T-helper 2 cell (primary cell): ENCODE results near the gene AP5B1.

Experiments used
- DNase-seq, 5 experiments: peaks; one replicate each; pipeline versions ENCODE4 v3.0.0 to v3.0.0-alpha.2; 2012 to 2022

AP5B1 gene

DNA sequence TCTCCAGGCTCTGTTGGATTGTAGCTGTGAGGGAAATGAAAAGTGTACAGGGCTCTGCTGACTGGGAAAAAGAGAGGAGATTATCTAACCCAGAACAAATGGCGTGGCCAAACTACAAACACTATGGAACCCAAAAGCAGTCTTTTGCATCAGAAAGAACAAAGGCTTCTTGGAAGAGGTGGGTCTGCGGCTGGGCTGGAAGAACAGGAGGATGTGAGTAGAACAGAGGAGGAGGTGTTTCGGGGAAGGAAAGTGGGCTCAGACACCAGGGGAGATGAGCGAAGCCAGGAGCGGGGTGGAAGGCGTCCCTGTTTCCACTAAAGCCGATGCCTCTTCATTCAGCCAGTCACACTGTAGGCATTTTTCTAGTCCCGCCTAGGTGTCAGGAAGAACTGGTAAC lies 18.1 kb upstream of the AP5B1 start:
- no peak for DNase-seq

GRCh38 chr11:65797711-65798110 lies 16.9 kb upstream of the AP5B1 start:
- DNase-seq: no peak

- no peak for DNase-seq
Observed at GRCh38 chr11:65796726-65797601, 16.2 kb upstream of the AP5B1 start.

DNA sequence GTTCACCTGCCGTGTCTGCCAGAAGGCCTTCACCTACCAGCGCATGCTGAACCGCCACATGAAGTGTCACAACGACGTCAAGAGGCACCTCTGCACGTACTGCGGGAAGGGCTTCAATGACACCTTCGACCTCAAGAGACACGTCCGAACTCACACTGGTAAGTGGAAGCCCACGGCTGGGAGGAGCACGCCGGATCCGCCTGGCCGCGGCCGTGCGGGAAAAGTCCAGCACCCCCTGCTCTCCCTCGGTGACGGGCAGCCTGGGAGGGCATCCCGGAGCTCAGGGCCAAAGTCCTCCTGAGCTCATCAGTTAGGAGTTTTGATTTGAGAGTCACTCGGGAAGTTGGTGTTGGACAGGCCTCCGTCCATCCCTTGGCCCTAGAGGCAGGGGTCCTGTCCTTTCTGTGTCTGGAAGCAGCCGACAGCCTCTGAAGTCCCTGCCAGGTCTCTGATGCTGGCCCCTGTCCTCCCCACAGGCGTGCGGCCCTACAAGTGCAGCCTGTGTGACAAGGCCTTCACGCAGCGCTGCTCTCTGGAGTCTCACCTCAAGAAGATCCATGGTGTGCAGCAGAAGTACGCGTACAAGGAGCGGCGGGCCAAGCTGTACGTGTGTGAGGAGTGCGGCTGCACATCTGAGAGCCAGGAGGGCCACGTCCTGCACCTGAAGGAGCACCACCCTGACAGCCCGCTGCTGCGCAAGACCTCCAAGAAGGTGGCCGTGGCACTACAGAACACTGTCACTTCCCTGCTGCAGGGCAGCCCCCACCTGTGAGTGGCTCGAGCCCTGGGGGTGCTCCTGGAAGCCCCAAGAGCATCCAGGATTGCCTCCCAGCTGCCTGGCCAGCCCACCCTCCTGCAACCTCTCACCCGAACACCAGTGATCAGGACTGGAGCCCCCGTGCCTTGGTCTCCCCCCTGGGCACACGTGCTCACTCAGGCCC lies 14.1 kb upstream of the AP5B1 start:
- DNase-seq: no peak

GRCh38 chr11:65793625-65794400 lies 13.0 kb upstream of the AP5B1 start:
- no peak for DNase-seq

- no peak for DNase-seq
Observed at GRCh38 chr11:65793144-65793581, 12.4 kb upstream of the AP5B1 start.

GRCh38 chr11:65792456-65792855 lies 11.7 kb upstream of the AP5B1 start:
- no peak for DNase-seq

- peak in 1 of 5 experiments; percentile 30 for DNase-seq
Observed at GRCh38 chr11:65791719-65792213, 11.0 kb upstream of the AP5B1 start.

GRCh38 chr11:65790902-65791650 lies 10.3 kb upstream of the AP5B1 start:
- DNase-seq: no peak

DNA sequence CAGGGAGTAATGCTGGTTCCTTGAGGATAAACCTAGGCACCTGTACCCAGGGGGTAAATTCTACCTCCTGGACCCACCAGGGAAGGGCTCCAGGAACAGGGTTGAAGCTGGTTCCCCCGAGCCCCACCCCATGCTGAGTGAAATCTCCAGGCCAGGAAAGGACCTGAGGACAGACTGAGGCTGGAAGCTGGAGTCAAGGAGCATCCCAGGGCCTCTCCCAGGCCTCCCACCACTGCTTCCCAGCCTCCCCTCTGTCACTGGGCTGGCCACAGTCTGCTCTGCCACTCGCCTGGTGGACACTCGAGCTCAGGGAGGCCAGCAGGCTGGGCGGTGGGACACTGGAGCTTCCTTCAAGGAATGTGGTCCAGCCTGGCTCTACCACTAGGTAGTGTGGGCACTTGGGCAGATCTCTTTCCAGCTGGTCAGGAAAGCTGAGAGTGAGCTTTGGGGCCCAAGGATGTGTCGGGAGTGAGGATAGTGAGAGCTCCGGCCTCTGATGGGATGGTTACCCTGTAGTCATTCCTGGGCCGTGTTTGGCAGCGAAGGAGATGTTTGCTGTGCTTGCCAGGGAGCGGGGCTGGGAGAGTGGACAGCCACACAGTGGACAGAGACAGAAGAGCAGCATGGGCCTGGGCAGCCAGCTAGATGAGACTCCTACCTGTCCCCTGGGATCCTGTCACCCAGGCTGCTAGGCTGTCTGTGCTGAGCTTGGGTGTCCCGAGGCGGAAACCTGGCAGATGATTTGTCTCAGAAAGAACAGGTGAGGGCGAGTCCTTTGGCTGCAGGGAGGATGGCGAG lies 9.5 kb upstream of the AP5B1 start:
- no peak for DNase-seq

DNA sequence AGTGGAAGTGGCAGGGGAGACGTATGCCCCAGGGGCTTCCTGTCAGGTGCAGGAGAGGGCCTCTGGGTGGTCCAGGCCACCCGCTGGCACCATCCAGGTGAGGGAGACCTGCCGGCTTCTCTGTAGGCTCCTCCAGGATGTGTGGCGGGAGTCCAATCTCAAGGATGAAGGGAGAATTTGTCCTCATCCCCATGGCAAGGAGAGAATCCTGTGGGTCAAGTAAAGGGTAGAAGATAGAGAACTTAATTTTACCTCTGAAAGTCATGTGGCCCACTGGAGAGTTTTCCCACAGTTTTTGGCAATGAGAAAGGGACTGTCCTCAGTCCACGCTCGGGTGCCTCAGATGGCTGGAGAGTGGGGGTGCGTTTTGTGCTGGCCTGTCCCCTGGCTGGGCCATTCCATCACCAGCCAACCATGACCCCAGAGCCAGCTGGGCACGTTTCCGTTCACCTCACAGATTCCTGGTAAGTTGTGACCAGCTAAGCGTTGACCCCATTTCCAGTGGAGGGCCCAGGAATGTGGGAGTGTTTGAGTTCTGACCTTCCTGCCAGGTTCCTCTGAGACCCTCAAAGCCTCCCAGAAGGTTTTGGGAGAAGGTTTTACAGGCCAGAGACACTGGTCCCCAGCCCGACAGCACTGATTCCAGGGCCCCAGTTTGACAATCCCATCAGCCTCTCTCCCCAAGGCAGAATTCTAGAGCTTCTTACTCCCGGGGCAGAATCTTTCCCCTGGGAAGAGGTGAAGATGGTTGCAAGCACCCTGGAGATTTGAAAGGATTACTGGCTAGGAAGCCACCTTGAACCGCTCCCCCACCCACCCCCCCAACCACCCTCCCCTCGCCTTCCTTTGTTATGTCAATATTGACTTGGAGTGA lies 8.7 kb upstream of the AP5B1 start:
- no peak for DNase-seq

GRCh38 chr11:65788821-65789220 lies 8.0 kb upstream of the AP5B1 start:
- DNase-seq: no peak

DNA sequence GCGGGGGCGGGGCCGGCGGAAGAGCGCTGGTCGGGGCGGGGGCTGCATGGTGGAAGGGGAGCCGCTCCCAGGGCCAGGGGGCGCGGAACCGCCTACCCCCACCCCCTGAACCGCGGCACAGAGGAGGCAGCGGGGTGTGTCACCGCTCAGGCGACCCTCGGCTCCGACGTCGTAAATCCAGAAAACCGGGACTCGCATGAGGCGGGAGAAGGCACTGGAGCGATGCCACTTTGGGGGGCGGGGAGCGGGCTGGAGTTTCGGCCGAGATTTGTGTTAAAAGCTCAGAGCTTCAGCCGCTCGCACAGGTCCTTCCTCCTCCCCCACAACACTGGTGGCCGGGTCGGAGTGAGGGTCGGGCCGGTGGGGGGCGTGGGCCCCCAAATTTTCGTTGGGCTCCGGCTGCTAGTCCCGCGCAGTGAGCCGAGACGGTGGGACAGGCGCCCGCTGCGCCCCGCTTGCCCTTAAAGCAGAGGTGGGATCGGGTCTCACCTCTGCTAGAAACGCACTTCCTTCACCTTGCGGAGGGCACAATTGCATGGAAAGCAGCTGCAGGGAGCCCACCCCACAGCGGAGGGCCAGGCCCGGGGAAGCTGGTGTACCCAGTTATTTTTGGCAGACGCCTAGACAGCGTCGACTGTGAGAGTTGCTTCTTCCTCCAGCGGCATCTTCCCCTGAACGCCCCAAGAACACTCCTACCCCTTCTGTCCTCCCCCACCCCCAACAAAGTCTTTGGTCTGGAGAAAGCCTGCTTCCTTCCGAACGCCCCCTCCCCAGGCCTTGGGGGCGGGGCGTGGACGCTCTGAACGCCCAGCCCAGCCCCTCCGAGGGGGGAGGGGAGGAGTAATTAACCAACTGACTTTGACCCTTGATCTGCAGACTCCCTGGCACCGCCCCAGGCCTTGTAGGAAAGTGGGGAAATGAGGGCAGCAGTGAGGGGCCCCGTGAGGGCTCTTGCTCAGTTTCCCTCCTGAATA lies 7.2 kb upstream of the AP5B1 start:
- DNase-seq: no peak

GRCh38 chr11:65786786-65787636 lies 6.2 kb upstream of the AP5B1 start, which contains the start of gene OVOL1:
OVOL1 (plus strand) TSS chr11:65787063; CDS start chr11:65787374, 311 bp downstream.
- DNase-seq: no peak

DNA sequence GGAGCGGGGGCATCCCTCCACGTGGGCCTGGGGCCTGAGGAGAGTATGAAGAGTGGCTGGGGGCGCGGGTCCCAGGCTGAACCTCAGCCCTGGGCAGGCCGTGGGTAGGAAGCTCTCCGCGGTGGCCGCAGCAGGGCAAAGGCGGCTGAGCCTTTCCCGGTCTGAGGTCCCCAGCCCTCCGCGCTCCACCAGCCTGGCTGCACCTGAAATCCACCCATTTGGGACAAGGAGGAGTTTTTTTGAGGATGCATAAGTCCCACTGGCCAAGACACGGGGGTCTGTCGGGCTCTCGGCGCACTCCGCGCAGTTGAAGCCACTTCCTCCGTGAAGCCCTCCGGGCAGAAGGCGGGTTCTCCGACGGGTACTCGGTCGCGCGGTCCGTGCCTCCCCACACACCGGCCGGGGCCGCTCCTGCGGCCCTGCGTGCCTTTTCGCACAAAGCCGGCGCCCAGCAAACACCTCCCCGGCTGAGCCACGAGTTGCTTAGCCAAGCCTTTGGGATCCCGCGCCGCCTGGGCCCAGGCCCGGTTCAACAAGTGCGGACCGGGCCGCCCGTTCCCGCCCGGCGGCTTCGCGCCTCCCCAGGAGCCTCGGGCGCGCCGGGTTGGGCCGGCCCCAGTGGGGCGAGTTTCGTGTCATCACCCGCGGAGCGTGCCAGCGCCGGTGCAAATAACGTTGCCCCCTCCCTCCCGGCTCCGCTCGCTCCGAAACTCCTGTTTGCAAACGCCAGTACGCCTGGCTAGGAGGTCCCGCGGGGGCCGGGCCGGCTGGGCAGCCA lies 5.4 kb upstream of the AP5B1 start:
- no peak for DNase-seq

- DNase-seq: peak in 1 of 5 experiments; percentile 28
Observed at GRCh38 chr11:65785319-65786007, 4.7 kb upstream of the AP5B1 start.
